ENCODE results near the gene TRIB2. TPM values are rescaled to one million over a fixed set of nuclear protein-coding genes. Genes with fewer than 3 reads are reported as not detected.
A peak's percentile ranks its signal among the peaks of the same experiment; 100 is the strongest.

TRIB2 gene
- total RNA-seq, 1 donor from 2014 or later, result 142 TPM

- DNase-seq (ENCODE audit: extremely low spot score, unreplicated experiment), result no peak
- H3K4me1 Mint-ChIP-seq (ENCODE audit: unreplicated experiment), result peaks cover 42% of the 10 kb centered on the region
- TF ChIP-seq CTCF (IDR thresholded peaks at IDR 0.05), result no peak
- H3K27ac Mint-ChIP-seq (ENCODE audit: unreplicated experiment), result no peak overlapping the region
- H3K27me3 Mint-ChIP-seq (ENCODE audit: unreplicated experiment), result no peaks in the 10 kb centered on the region
- H3K36me3 Mint-ChIP-seq (ENCODE audit: unreplicated experiment), result no peaks in the 10 kb centered on the region
- no peak overlapping the region for H3K4me3 Mint-ChIP-seq (ENCODE audit: unreplicated experiment)
- H3K9me3 Mint-ChIP-seq (ENCODE audit: unreplicated experiment), result no peaks in the 10 kb centered on the region
Observed at GRCh38 chr2:12755384-12755783, 38.6 kb downstream of the TRIB2 start.

DNA sequence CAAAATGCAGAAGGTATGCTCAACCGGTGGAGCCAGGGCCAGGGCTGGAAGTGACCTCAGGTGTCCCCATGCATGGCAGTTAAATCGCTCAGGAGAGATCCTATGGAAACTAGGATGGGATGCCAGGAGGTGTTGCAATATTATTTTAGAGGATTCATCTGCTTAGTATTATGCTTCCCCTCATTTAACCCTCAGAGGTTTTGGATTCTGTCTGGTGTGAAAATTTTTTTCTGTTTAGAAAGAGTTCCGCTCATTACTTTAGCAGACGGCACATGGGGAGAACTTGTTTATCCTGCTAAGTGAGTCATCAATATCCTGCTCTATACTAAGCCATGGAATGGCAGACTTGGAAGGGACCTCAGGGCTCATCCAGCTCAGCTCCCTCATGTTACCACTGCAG, 42.5 kb downstream of the TRIB2 start:
- Mint-ChIP-seq H3K4me3 (ENCODE audit: unreplicated experiment) (peak overlapping the region; percentile 3), H3K9me3 (ENCODE audit: unreplicated experiment) (peaks cover 1% of the 10 kb centered on the region), H3K36me3 (ENCODE audit: unreplicated experiment) (no peaks in the 10 kb centered on the region), H3K4me1 (ENCODE audit: unreplicated experiment) (peaks cover 60% of the 10 kb centered on the region), H3K27me3 (ENCODE audit: unreplicated experiment) (no peaks in the 10 kb centered on the region), H3K27ac (ENCODE audit: unreplicated experiment) (peak overlapping the region; percentile 84)
- no peak for DNase-seq (ENCODE audit: extremely low spot score, unreplicated experiment)
- no peak for TF ChIP-seq CTCF (IDR thresholded peaks at IDR 0.05)

GRCh38 chr2:12761104-12761503, 44.4 kb downstream of the TRIB2 start:
- no peak for DNase-seq (ENCODE audit: extremely low spot score, unreplicated experiment)
- Mint-ChIP-seq H3K36me3 (ENCODE audit: unreplicated experiment) (no peaks in the 10 kb centered on the region), H3K4me1 (ENCODE audit: unreplicated experiment) (peaks cover 58% of the 10 kb centered on the region), H3K27ac (ENCODE audit: unreplicated experiment) (peak overlapping the region; percentile 1), H3K27me3 (ENCODE audit: unreplicated experiment) (no peaks in the 10 kb centered on the region), H3K4me3 (ENCODE audit: unreplicated experiment) (no peak overlapping the region), H3K9me3 (ENCODE audit: unreplicated experiment) (peaks cover 6% of the 10 kb centered on the region)
- TF ChIP-seq CTCF (IDR thresholded peaks at IDR 0.05), result no peak

DNA sequence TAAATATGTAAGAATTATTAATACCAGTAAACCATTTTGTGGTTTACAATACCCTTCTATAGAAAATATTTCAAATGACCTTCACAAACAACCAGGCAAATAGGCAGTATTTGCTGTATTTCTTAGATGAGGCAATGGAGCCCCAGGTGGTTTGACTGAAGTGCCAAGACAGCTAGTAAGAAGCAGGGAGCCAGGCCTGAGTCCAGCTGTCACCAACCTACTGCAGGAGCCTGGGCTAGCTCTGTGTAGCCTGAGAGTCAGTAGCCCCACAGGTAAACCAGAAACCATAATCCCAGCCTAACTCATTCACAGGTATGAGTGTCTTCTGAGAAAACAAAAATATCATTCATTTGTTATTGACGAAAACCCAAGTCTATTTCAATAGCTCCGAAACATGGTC, 45.6 kb downstream of the TRIB2 start:
- Mint-ChIP-seq H3K4me3 (ENCODE audit: unreplicated experiment) (no peak overlapping the region), H3K27ac (ENCODE audit: unreplicated experiment) (no peak overlapping the region), H3K4me1 (ENCODE audit: unreplicated experiment) (peaks cover 51% of the 10 kb centered on the region), H3K36me3 (ENCODE audit: unreplicated experiment) (no peaks in the 10 kb centered on the region), H3K27me3 (ENCODE audit: unreplicated experiment) (no peaks in the 10 kb centered on the region), H3K9me3 (ENCODE audit: unreplicated experiment) (peaks cover 6% of the 10 kb centered on the region)
- no peak for DNase-seq (ENCODE audit: extremely low spot score, unreplicated experiment)
- TF ChIP-seq CTCF (IDR thresholded peaks at IDR 0.05), result no peak

- peaks cover 6% of the 10 kb centered on the region for H3K9me3 Mint-ChIP-seq (ENCODE audit: unreplicated experiment)
- no peaks in the 10 kb centered on the region for H3K36me3 Mint-ChIP-seq (ENCODE audit: unreplicated experiment)
- H3K4me1 Mint-ChIP-seq (ENCODE audit: unreplicated experiment), result peaks cover 51% of the 10 kb centered on the region
- H3K27ac Mint-ChIP-seq (ENCODE audit: unreplicated experiment), result peak overlapping the region; percentile 67
- TF ChIP-seq CTCF (IDR thresholded peaks at IDR 0.05), result no peak
- no peak for DNase-seq (ENCODE audit: extremely low spot score, unreplicated experiment)
- peak overlapping the region; percentile 1 for H3K4me3 Mint-ChIP-seq (ENCODE audit: unreplicated experiment)
- no peaks in the 10 kb centered on the region for H3K27me3 Mint-ChIP-seq (ENCODE audit: unreplicated experiment)
Observed at GRCh38 chr2:12762976-12763375, 46.2 kb downstream of the TRIB2 start.
